ENCODE results near the gene TENM3. TPM values are rescaled to one million over a fixed set of nuclear protein-coding genes. Genes with fewer than 3 reads are reported as not detected.

The TENM3 gene
- total RNA-seq, 4 donors from 2014 or later = 0.64 to 5.5 (median 2.1) TPM

- DNase-seq = no peak
- TF ChIP-seq CTCF (IDR thresholded peaks at IDR 0.05) = no peak
- no peak for TF ChIP-seq POLR2A (IDR thresholded peaks at IDR 0.05)
- no peak overlapping the region for H3K27ac ChIP-seq
- intact Hi-C loops (cut with DNase I) = no loop called here
- peaks cover 3 to 11% (median 9%) of the 10 kb centered on the region in 3 donors for H3K4me1 ChIP-seq
- WGBS, 2 donors = 100% methylated on average over 1 of the region's 12 CpGs; no CpG with 5 or more reads in 1 of the 2 donors
- no peaks in the 10 kb centered on the region for H3K27me3 ChIP-seq
- H3K4me3 ChIP-seq = peak overlapping the region in 1 of 4 donors; percentile 66
- H3K36me3 ChIP-seq = no peaks in the 10 kb centered on the region
- peaks cover 0 to 35% (median 0%) of the 10 kb centered on the region in 3 donors for H3K9me3 ChIP-seq
These were observed 564.1 kb downstream of the TENM3 start for GRCh38 chr4:182807346-182807745.

DNA sequence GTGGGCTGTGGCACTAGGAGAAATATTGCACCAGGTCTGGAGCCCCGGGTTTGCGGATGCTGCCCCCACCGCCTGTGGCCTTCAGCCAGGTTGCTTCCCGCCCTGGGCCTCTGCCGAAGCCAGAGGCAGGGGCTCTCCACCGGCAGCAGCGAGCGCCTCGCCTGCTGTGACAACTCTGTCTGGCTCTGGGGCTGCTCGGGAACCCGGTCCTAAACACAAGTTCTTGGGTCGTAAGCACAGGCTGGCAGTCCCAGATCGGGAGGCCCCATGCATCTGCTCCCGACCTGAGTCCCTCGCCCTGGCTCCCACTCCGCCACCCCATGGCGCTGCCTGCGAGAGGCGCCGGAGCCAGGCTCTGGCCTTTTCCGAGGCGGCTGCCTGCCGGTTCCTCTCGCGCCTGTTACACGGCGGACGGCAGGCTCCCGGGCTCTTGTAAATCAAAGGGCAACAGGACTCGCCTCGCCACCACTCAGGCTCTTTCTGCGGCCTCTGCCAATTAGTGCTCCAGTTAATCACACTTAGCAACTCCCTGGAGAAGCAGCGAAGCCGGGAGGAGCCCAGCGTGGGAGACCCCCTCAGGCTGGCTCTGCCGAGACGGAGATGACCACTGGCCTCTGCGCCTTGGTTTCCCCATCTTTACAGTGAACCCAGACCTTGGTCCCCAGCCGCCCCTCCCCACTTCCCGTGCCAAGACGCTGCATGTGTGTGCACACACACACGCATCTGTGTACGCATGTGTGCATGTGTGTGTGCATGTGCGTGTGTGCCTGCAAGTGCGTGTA is 564.8 kb downstream of the TENM3 start:
- TF ChIP-seq CTCF (IDR thresholded peaks at IDR 0.05) (no peak), POLR2A (IDR thresholded peaks at IDR 0.05) (no peak)
- Histone ChIP-seq H3K36me3 (no peaks in the 10 kb centered on the region), H3K9me3 (peaks cover 0 to 35% (median 0%) of the 10 kb centered on the region in 3 donors), H3K4me1 (peaks cover 3 to 11% (median 9%) of the 10 kb centered on the region in 3 donors), H3K4me3 (no peak overlapping the region), H3K27ac (no peak overlapping the region), H3K27me3 (no peaks in the 10 kb centered on the region)
- WGBS, 2 donors = 90 to 95% methylated on average over 9 to 22 of the region's 45 CpGs
- no peak for DNase-seq
- intact Hi-C loops (cut with DNase I) = no loop called here

GRCh38 chr4:182808673-182809416 is 565.6 kb downstream of the TENM3 start:
- no peak for DNase-seq
- H3K4me1 ChIP-seq = peaks cover 7 to 20% (median 9%) of the 10 kb centered on the region in 3 donors
- no peaks in the 10 kb centered on the region for H3K27me3 ChIP-seq
- H3K9me3 ChIP-seq = peaks cover 0 to 35% (median 0%) of the 10 kb centered on the region in 3 donors
- 75 to 78% methylated on average over 19 to 22 of the region's 25 CpGs for WGBS, 2 donors
- H3K36me3 ChIP-seq = no peaks in the 10 kb centered on the region
- TF ChIP-seq POLR2A (IDR thresholded peaks at IDR 0.05) (no peak), CTCF (IDR thresholded peaks at IDR 0.05) (no peak)
- H3K4me3 ChIP-seq = no peak overlapping the region
- H3K27ac ChIP-seq = no peak overlapping the region
- intact Hi-C loops (cut with DNase I) = no loop called here

GRCh38 chr4:182809417-182810102 is 566.4 kb downstream of the TENM3 start:
- WGBS, 2 donors = 36 to 61% methylated on average over 3 to 4 of the region's 5 CpGs
- Histone ChIP-seq H3K9me3 (peaks cover 0 to 35% (median 0%) of the 10 kb centered on the region in 3 donors), H3K4me1 (peaks cover 9 to 23% (median 9%) of the 10 kb centered on the region in 3 donors), H3K27me3 (no peaks in the 10 kb centered on the region), H3K36me3 (no peaks in the 10 kb centered on the region), H3K4me3 (no peak overlapping the region), H3K27ac (no peak overlapping the region)
- peak in 1 of 6 experiments; percentile 53 for TF ChIP-seq CTCF (IDR thresholded peaks at IDR 0.05)
- no peak for TF ChIP-seq POLR2A (IDR thresholded peaks at IDR 0.05)
- DNase-seq = no peak
- intact Hi-C loops (cut with DNase I) = no loop called here

Measured in esophagus squamous epithelium (tissue), 5 donors.